WTC11 (cell line): Measurements from ENCODE around the gene HS2ST1. TPM values are rescaled to one million over a fixed set of nuclear protein-coding genes. Genes with fewer than 3 reads are reported as not detected.

Source experiments
- ATAC-seq: fragments of 200-7000 bp; cut with Tn5 transposase; 2 replicates; pipeline ENCODE4 v1.10.0; 2021; ENCODE audit warnings: mild to moderate bottlenecking, moderate library complexity
- CTCF ChIA-PET: fragments of 300-600 bp; sonication (Branson Sonifier 250); formaldehyde crosslinking; loops from one replicate; lab custom pipeline; 2021; ENCODE audit warnings: antibody characterized with exemption; lab: Charles Lee
- POLR2A ChIA-PET: fragments of 350-600 bp; sonication (Branson Sonifier 250); formaldehyde crosslinking; loops from one replicate; lab custom pipeline; 2021; ENCODE audit warnings: antibody characterized with exemption; lab: Charles Lee
- DNase-seq: peaks from one replicate; pipeline ENCODE4 v3.0.0; 2021; ENCODE audit warnings: low spot score
- H3K27ac Mint-ChIP-seq: 2 replicates; pipeline ENCODE4 v1.8.0; 2021; ENCODE audit warnings: mixed read lengths
- H3K27me3 Mint-ChIP-seq: 2 replicates; pipeline ENCODE4 v1.8.0; 2021; ENCODE audit warnings: low read depth, mild to moderate bottlenecking, moderate library complexity, mixed read lengths
- H3K36me3 Mint-ChIP-seq: 2 replicates; pipeline ENCODE4 v1.8.0; 2021; ENCODE audit warnings: mixed read lengths
- H3K4me1 Mint-ChIP-seq: 2 replicates; pipeline ENCODE4 v1.8.0; 2022; ENCODE audit warnings: mixed read lengths
- H3K4me3 Mint-ChIP-seq: 2 replicates; pipeline ENCODE4 v1.8.0; 2021; ENCODE audit warnings: mild to moderate bottlenecking, moderate library complexity, mixed read lengths
- H3K9me3 Mint-ChIP-seq: 2 replicates; pipeline ENCODE4 v1.8.0; 2021; ENCODE audit warnings: mixed read lengths
- AFF4 ChIP-seq: sonication (generic); formaldehyde crosslinking; IDR thresholded peaks from 2 replicates; pipeline ENCODE4 v1.8.1; 2023; ENCODE audit warnings: mild to moderate bottlenecking, missing genetic modification reagents, borderline replicate concordance
- CDX4 ChIP-seq: fragments of 250-450 bp; sonication (Bioruptor Pico); IDR thresholded peaks from 2 replicates; pipeline ENCODE4 v1.9.0; 2021; ENCODE audit warnings: moderate library complexity, mild to moderate bottlenecking, inconsistent platforms, borderline replicate concordance
- EMX1 ChIP-seq: fragments of 250-450 bp; sonication (Bioruptor Pico); IDR thresholded peaks from 2 replicates; pipeline ENCODE4 v1.8.0; 2021; ENCODE audit warnings: mild to moderate bottlenecking
- ERG ChIP-seq: fragments of 250-450 bp; sonication (Bioruptor Pico); IDR thresholded peaks from 2 replicates; pipeline ENCODE4 v1.8.0; 2021; ENCODE audit warnings: mild to moderate bottlenecking
- FOXJ3 ChIP-seq: sonication (generic); formaldehyde crosslinking; IDR thresholded peaks from 2 replicates; pipeline ENCODE4 v1.9.0; 2021; ENCODE audit warnings: missing genetic modification reagents, mild to moderate bottlenecking, borderline replicate concordance
- FOXP1 ChIP-seq: sonication (generic); formaldehyde crosslinking; IDR thresholded peaks from 2 replicates; pipeline ENCODE4 v1.8.0; 2022; ENCODE audit warnings: missing genetic modification reagents, mild to moderate bottlenecking, moderate library complexity, borderline replicate concordance
- GABPB1 ChIP-seq: sonication (generic); formaldehyde crosslinking; IDR thresholded peaks from 2 replicates; pipeline ENCODE4 v1.8.1; 2023; ENCODE audit warnings: mild to moderate bottlenecking, missing genetic modification reagents
- OVOL2 ChIP-seq: fragments of 250-450 bp; sonication (Bioruptor Pico); IDR thresholded peaks from 2 replicates; pipeline ENCODE4 v1.9.0; 2021; ENCODE audit warnings: mild to moderate bottlenecking, borderline replicate concordance
- PRDM15 ChIP-seq: sonication (generic); formaldehyde crosslinking; IDR thresholded peaks from 2 replicates; pipeline ENCODE4 v1.8.0; 2022; ENCODE audit warnings: missing genetic modification reagents
- PREB ChIP-seq: sonication (generic); formaldehyde crosslinking; IDR thresholded peaks from 2 replicates; pipeline ENCODE4 v1.8.1; 2022; ENCODE audit warnings: mild to moderate bottlenecking, missing genetic modification reagents, moderate library complexity, borderline replicate concordance
- PRRX2 ChIP-seq: fragments of 250-450 bp; sonication (Bioruptor Pico); IDR thresholded peaks from 2 replicates; pipeline ENCODE4 v1.8.0; 2021; ENCODE audit warnings: mild to moderate bottlenecking
- TP53 ChIP-seq: sonication (generic); formaldehyde crosslinking; IDR thresholded peaks from 2 replicates; pipeline ENCODE4 v1.8.1; 2023; ENCODE audit warnings: mild to moderate bottlenecking, missing genetic modification reagents
- USF2 ChIP-seq: sonication (generic); formaldehyde crosslinking; IDR thresholded peaks from 2 replicates; pipeline ENCODE4 v1.8.1; 2023; ENCODE audit warnings: mild to moderate bottlenecking, missing genetic modification reagents, moderate library complexity
- ZNF138 ChIP-seq: sonication (generic); formaldehyde crosslinking; conservative IDR thresholded peaks from 2 replicates; pipeline ENCODE4 v1.8.1; 2022; ENCODE audit warnings: mild to moderate bottlenecking, moderate library complexity, missing genetic modification reagents
- ZNF219 ChIP-seq: sonication (generic); formaldehyde crosslinking; IDR thresholded peaks from 2 replicates; pipeline ENCODE4 v1.8.0; 2023; ENCODE audit warnings: missing genetic modification reagents, mild to moderate bottlenecking, borderline replicate concordance
- ZNF232 ChIP-seq: sonication (generic); formaldehyde crosslinking; IDR thresholded peaks from 2 replicates; pipeline ENCODE4 v1.8.0; 2022; ENCODE audit warnings: mild to moderate bottlenecking, missing genetic modification reagents
- ZNF423 ChIP-seq: fragments of 250-450 bp; sonication (Bioruptor Pico); IDR thresholded peaks from 2 replicates; pipeline ENCODE4 v2.1.2; 2022; ENCODE audit warnings: mild to moderate bottlenecking, moderate library complexity
- ZNF425 ChIP-seq: fragments of 250-450 bp; sonication (Bioruptor Pico); conservative IDR thresholded peaks from 2 replicates; pipeline ENCODE4 v1.9.0; 2021; ENCODE audit warnings: mild to moderate bottlenecking
- ZNF512 ChIP-seq: sonication (generic); formaldehyde crosslinking; IDR thresholded peaks from 2 replicates; pipeline ENCODE4 v1.8.1; 2022; ENCODE audit warnings: missing genetic modification reagents, borderline replicate concordance
- total RNA-seq: library from RNA; stranded (reverse); gene quantifications from 3 replicates; pipeline ENCODE4 v1.2.3, GENCODE V29; 2021

Gene HS2ST1
- total RNA-seq, 1 experiment from 2014 or later, result 24.7 TPM

- Mint-ChIP-seq H3K9me3 (peaks cover 6% of the 10 kb centered on the region; the same call in 1 of the 2 replicates), H3K27me3 (no peaks in the 10 kb centered on the region), H3K36me3 (peaks cover 45% of the 10 kb centered on the region), H3K4me3 (no peak overlapping the region), H3K4me1 (peaks cover 1% of the 10 kb centered on the region), H3K27ac (no peak overlapping the region)
- ChIA-PET CTCF (no interaction called here), POLR2A (no interaction called here)
- TF ChIP-seq FOXP1, result no peak
- TF ChIP-seq GABPB1, result no peak
- TF ChIP-seq FOXJ3 (CRISPR knock-in tag), result no peak
- no peak for TF ChIP-seq ZNF232 (CRISPR knock-in tag)
- TF ChIP-seq PREB (CRISPR knock-in tag), result no peak
- DNase-seq (no peak), ATAC-seq (no peak)
Measured at GRCh38 chr1:86905875-86906274, 8.6 kb upstream of the HS2ST1 start.

- Mint-ChIP-seq H3K36me3 (peaks cover 45% of the 10 kb centered on the region), H3K9me3 (peaks cover under 1% of the 10 kb centered on the region; the same call in 1 of the 2 replicates), H3K27ac (no peak overlapping the region), H3K27me3 (no peaks in the 10 kb centered on the region), H3K4me1 (peaks cover 7% of the 10 kb centered on the region), H3K4me3 (no peak overlapping the region)
- ChIA-PET CTCF (no interaction called here), POLR2A (no interaction called here)
- TF ChIP-seq PRDM15 (CRISPR knock-in tag), result no peak
- TF ChIP-seq EMX1, result no peak
- TF ChIP-seq ZNF138 (CRISPR knock-in tag), result no peak
- no peak for TF ChIP-seq ZNF512 (CRISPR knock-in tag)
- no peak for TF ChIP-seq OVOL2
- no peak for TF ChIP-seq TP53 (CRISPR knock-in tag)
- no peak for TF ChIP-seq ZNF423 (CRISPR knock-in tag)
- TF ChIP-seq ZNF219 (CRISPR knock-in tag), result no peak
- TF ChIP-seq ERG (CRISPR knock-in tag), result no peak
- no peak for TF ChIP-seq USF2 (CRISPR knock-in tag)
- no peak for TF ChIP-seq ZNF425 (CRISPR knock-in tag)
- no peak for TF ChIP-seq PRRX2 (CRISPR knock-in tag)
- no peak for TF ChIP-seq AFF4 (CRISPR knock-in tag)
- no peak for TF ChIP-seq CDX4 (CRISPR knock-in tag)
- DNase-seq (no peak), ATAC-seq (no peak)
Measured at GRCh38 chr1:86906419-86906818, 8.0 kb upstream of the HS2ST1 start.
